ENCODE data around the gene ZNF622.

ZNF622 gene

GRCh38 chr5:16428359-16428758 is 37.2 kb downstream of the ZNF622 start:
- H3K36me3 ChIP-seq (replicated peaks; ENCODE audit: low read depth, low read length), result no peaks in the 10 kb centered on the region
- no peaks in the 10 kb centered on the region for H3K79me2 ChIP-seq (ENCODE audit: low read length)
- no peak for TF ChIP-seq EZH2phosphoT487 (IDR thresholded peaks at IDR 0.05; ENCODE audit: low read depth)
- TF ChIP-seq, protein P1, sequence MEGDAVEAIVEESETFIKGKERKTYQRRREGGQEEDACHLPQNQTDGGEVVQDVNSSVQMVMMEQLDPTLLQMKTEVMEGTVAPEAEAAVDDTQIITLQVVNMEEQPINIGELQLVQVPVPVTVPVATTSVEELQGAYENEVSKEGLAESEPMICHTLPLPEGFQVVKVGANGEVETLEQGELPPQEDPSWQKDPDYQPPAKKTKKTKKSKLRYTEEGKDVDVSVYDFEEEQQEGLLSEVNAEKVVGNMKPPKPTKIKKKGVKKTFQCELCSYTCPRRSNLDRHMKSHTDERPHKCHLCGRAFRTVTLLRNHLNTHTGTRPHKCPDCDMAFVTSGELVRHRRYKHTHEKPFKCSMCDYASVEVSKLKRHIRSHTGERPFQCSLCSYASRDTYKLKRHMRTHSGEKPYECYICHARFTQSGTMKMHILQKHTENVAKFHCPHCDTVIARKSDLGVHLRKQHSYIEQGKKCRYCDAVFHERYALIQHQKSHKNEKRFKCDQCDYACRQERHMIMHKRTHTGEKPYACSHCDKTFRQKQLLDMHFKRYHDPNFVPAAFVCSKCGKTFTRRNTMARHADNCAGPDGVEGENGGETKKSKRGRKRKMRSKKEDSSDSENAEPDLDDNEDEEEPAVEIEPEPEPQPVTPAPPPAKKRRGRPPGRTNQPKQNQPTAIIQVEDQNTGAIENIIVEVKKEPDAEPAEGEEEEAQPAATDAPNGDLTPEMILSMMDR (IDR thresholded peaks at IDR 0.05; ENCODE audit: low read depth, low read length), result no peak
- H2AFZ ChIP-seq (ENCODE audit: low read depth, low read length), result no peak overlapping the region
- no peak overlapping the region for H3K4me2 ChIP-seq (ENCODE audit: low read length)
- no peaks in the 10 kb centered on the region for H3K4me1 ChIP-seq (ENCODE audit: low read length)
- H3K27ac ChIP-seq (ENCODE audit: low read length), result no peak overlapping the region
- H3K27me3 ChIP-seq (ENCODE audit: low read depth, low read length), result no peaks in the 10 kb centered on the region
- H3K4me3 ChIP-seq (ENCODE audit: low read length), result no peak overlapping the region
- no peaks in the 10 kb centered on the region for H4K20me1 ChIP-seq (ENCODE audit: insufficient read depth, low read length)
- no peak overlapping the region for H3K9ac ChIP-seq (ENCODE audit: low read length)
- H3K9me3 ChIP-seq (ENCODE audit: insufficient read depth, low read length), result no peaks in the 10 kb centered on the region

DNA sequence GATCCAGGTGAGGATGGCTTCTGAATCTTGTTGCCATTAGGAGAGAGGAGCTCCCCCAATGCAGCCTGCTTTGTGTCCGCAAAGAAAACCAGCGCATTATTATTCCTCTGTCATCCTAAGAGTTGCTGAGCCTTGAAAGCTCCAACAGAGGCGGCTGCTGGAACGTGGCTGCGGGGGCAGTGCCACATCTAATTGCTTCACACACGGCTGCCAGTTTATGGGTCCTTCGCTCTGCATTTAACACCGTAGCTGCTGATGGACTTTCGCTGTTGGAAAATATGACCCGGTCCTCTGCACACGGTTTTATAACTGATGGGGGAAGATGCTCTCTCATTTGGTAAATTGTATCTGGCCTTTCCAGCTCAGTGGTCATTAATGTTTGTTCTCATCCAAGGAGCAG is 38.0 kb downstream of the ZNF622 start:
- H3K9ac ChIP-seq (ENCODE audit: low read length), result no peak overlapping the region
- TF ChIP-seq, protein P1 (IDR thresholded peaks at IDR 0.05; ENCODE audit: low read depth, low read length), result no peak
- TF ChIP-seq EZH2phosphoT487 (IDR thresholded peaks at IDR 0.05; ENCODE audit: low read depth), result no peak
- no peak overlapping the region for H3K4me3 ChIP-seq (ENCODE audit: low read length)
- no peak overlapping the region for H3K27ac ChIP-seq (ENCODE audit: low read length)
- no peak overlapping the region for H2AFZ ChIP-seq (ENCODE audit: low read depth, low read length)
- no peaks in the 10 kb centered on the region for H3K79me2 ChIP-seq (ENCODE audit: low read length)
- H3K4me2 ChIP-seq (ENCODE audit: low read length), result no peak overlapping the region
- H3K4me1 ChIP-seq (ENCODE audit: low read length), result no peaks in the 10 kb centered on the region
- H3K27me3 ChIP-seq (ENCODE audit: low read depth, low read length), result no peaks in the 10 kb centered on the region
- H4K20me1 ChIP-seq (ENCODE audit: insufficient read depth, low read length), result no peaks in the 10 kb centered on the region
- H3K36me3 ChIP-seq (replicated peaks; ENCODE audit: low read depth, low read length), result no peaks in the 10 kb centered on the region
- H3K9me3 ChIP-seq (ENCODE audit: insufficient read depth, low read length), result no peaks in the 10 kb centered on the region

DNA sequence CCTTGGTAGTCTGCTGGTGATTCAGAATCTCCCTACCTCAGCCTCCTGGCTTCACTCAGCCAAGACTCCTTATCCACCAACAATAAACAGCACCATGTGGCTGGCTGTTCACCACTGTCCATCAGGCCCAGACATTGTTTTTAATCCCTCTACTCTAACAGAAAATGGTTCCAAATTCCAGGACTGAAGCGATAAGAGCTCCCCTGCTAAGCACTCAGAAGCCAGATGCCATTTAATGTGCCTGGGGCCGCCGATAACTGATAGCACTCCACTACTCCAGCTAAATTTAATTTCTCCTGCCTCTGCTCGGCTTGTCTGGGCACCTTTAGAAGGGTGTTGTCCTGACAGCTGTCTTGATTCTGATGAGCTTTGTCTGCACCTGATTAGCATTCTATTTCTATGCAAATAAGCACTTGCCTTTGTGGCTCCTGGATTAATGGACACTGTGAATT is 47.1 kb downstream of the ZNF622 start:
- Histone ChIP-seq H3K4me2 (ENCODE audit: low read length) (no peak overlapping the region), H3K27me3 (ENCODE audit: low read depth, low read length) (no peaks in the 10 kb centered on the region), H3K4me3 (ENCODE audit: low read length) (no peak overlapping the region), H3K79me2 (ENCODE audit: low read length) (no peaks in the 10 kb centered on the region), H2AFZ (ENCODE audit: low read depth, low read length) (no peak overlapping the region), H3K4me1 (ENCODE audit: low read length) (no peaks in the 10 kb centered on the region), H3K27ac (ENCODE audit: low read length) (no peak overlapping the region), H3K36me3 (replicated peaks; ENCODE audit: low read depth, low read length) (no peaks in the 10 kb centered on the region), H3K9ac (ENCODE audit: low read length) (no peak overlapping the region), H3K9me3 (ENCODE audit: insufficient read depth, low read length) (no peaks in the 10 kb centered on the region), H4K20me1 (ENCODE audit: insufficient read depth, low read length) (no peaks in the 10 kb centered on the region)
- no peak for TF ChIP-seq EZH2phosphoT487 (IDR thresholded peaks at IDR 0.05; ENCODE audit: low read depth)
- TF ChIP-seq, protein P1 (IDR thresholded peaks at IDR 0.05; ENCODE audit: low read depth, low read length), result no peak

GRCh38 chr5:16417398-16418074 is 48.1 kb downstream of the ZNF622 start:
- Histone ChIP-seq H3K79me2 (ENCODE audit: low read length) (no peaks in the 10 kb centered on the region), H3K36me3 (replicated peaks; ENCODE audit: low read depth, low read length) (no peaks in the 10 kb centered on the region), H3K4me1 (ENCODE audit: low read length) (no peaks in the 10 kb centered on the region), H3K27ac (ENCODE audit: low read length) (no peak overlapping the region), H3K4me3 (ENCODE audit: low read length) (no peak overlapping the region), H3K27me3 (ENCODE audit: low read depth, low read length) (no peaks in the 10 kb centered on the region), H3K4me2 (ENCODE audit: low read length) (no peak overlapping the region), H4K20me1 (ENCODE audit: insufficient read depth, low read length) (no peaks in the 10 kb centered on the region), H2AFZ (ENCODE audit: low read depth, low read length) (no peak overlapping the region), H3K9ac (ENCODE audit: low read length) (no peak overlapping the region), H3K9me3 (ENCODE audit: insufficient read depth, low read length) (no peaks in the 10 kb centered on the region)
- TF ChIP-seq, protein P1 (IDR thresholded peaks at IDR 0.05; ENCODE audit: low read depth, low read length), result no peak
- TF ChIP-seq EZH2phosphoT487 (IDR thresholded peaks at IDR 0.05; ENCODE audit: low read depth), result no peak
